ENCODE data around the gene ZDHHC8.

ZDHHC8 gene

DNA sequence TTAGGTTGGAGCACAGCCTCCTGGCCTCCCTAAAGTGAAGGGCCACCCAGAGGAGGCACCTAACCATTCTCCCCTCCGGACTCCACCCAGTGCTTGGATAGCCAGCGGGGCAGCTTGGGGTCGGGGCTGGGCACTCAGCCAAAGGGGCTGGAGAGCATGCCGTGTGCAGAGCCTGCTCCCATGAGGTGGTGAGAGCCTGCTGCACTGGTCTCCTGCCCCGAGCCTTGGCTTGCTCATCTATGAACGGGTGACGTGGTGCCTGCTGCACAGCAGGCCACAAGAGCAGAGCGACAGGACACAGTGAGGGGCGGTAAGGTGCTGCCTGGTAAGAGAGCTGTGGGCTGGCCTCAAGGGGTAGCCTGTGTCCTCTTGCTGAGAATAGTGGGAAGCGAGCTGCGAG is 33.3 kb downstream of the ZDHHC8 start:
- no peak for FAIRE-seq

DNA sequence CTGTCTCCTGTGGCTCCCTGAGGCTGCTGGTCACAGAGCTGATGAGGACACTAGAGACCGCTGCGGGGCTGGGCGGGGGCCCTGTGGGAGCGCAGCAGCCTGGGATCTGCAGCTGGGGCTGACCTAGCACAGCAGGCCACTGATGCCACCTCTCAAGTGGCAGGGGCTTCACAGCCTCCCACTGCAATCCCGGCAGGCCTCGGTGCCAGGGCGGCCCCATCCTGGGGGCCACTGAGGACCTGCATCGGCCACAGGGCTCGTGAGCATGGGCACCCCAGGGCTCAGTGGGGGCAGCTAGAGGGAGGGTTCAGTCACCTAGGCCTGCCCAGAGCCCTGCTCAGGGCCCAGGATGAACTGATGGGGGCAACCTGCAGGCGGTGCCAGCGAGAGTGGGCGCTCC is 33.8 kb downstream of the ZDHHC8 start:
- no peak for FAIRE-seq

DNA sequence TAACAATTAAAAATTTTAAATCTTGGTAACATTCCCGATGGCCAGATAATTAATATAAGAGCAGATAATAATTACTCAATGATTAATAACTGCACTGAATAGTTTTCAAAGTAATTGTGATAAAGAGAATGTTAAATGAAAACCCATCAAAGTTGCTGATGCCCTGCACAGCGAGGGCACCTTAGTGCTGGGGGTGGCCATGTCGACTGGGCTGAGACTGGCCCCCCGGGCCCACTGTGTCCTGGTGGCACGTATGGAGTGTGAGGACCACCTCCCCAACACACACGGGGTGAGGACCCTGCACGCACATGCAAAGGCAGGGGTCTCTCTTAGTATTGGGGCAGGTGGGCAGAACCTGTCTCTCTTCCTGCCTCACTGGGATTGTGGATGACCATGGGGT is 34.3 kb downstream of the ZDHHC8 start:
- FAIRE-seq, result no peak

DNA sequence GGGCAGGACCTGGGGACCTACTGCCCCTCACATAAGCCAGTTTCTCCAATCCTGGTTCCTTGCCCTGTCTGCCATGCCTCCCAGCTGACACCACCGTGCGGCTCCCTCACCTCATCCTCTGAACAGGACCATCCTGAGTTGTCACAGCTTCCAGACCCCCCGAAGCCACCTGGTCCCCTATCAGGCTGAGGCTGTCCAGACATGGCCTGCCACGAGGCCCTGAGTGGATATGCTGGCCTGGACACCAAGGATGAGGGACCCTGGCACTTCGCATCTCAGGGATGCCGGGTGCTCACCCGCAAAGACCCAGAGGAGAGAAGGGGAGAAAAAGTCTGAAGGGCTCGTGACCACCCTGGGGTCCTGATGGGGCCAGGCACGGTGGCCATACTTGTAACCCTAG is 35.1 kb downstream of the ZDHHC8 start:
- FAIRE-seq, result no peak

DNA sequence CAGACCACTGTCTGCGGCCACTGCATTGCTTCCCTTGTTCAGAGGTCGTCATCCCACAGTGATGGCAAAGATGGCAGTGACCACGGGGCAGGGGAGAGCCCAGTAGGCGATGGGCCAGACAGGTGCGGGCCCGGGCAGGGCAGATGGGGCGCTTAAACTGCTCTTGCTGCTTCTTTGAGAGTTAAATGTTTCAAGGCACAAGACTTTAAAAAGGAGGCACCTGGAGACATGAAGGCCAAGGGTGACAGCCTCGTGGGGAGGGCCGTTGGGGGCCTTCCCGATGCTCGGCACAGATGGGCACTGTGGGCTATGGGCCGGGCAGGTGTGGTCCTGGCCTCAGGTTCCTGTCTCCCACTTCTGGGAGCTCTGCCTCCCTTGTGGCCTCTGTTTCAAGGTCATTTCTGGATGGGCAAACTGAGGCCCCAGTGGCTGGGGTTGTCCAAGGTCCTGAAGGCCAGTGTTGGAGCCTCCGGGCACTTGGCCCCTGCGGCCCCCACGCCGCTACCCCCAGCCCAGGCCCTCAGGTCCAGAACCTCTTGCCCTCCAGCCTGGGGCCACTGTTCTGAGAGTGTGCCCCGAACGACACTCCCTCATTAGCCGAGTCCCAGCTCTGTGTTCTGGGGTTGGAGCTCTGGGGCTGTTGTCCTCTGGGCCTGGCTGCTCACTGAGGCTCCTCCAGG is 36.2 kb downstream of the ZDHHC8 start:
- no peak for FAIRE-seq

DNA sequence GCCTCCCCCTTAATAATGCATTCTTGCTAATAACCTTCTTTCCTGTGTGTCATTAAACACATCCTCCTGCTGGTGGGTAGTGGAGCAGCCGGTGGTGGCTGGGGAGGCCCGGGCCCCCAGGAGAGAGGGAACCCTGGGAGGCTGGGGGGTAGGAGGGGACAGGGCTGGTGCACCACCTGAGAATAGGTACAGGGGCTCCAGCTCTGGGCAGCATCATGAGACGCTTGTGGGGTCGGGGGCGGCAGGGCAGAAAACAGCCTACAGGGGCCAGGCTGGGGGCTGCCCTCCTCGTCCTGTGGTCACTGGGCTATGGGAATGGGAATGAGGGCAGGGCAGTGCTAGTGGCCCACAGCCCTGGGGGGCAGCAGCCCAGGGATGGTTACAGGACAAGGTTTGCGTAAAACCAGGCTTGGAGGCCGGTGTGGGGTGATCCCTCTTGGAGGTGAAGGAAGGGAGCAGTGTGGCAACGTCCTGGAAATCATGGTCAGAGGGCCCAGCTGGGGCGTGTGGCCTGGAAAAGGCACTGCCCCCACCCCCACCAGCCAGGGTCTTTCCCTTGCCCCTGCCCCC is 37.7 kb downstream of the ZDHHC8 start:
- FAIRE-seq, result no peak

DNA sequence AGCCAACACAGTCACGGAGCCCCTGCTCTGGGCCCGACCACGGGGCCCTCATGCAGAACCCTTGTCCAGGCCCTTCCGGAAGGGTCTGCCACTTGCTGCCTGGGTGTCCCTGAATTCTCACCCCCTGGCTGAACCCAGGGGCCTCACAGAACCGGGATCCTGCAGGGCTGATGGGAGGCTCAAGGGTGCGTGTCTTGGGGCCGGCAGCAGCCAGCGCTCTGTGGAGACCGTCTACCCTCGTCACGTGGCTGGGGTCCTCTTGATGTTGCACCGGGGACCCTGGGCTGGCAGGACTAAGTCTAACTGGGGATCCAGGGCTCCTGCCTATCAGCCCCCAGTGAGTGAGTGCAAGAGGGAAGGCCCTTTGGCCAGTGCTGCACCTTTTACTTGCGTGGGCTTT is 38.6 kb downstream of the ZDHHC8 start:
- no peak for FAIRE-seq

DNA sequence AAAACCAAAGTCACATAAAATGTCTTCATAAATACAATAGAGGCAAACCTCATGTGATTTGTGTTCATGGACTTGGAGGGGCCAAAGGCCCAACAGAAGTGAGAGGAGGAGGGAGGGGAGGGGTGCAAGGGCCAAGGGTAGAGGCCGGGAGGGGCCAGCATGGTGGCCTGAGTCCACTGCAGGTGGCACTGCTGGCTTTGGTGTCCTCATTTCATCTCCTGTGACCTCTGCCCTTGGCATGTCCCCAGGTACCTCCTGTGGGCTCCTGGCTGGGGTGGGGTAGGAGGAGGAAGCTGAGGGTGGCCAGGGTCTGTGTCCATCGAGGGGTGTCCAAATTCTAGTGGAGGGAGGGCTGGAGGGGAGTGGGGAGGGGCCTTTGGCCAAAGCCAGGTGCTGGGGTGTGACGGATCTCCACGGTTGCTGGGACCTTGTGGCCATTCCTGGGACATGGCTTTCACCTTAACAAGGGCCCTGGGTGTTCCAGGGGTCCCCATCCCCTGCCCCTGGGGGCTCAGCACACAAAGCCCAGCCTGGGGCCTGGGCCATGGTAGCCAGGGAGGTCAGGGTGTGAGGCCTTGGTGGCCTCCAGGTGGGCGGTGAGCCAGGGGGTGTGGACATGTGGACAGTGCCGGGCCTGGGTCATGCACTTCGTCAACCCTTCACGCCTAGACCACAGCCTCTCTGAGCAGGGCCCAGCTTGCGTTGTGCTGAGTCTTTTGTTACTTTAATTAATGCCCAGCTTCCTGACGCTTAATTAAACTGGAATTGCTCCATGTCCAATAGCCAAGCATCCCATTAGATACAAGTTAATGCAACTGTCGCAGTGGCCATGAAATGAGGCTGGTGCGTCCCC is 39.9 kb downstream of the ZDHHC8 start:
- no peak for FAIRE-seq

DNA sequence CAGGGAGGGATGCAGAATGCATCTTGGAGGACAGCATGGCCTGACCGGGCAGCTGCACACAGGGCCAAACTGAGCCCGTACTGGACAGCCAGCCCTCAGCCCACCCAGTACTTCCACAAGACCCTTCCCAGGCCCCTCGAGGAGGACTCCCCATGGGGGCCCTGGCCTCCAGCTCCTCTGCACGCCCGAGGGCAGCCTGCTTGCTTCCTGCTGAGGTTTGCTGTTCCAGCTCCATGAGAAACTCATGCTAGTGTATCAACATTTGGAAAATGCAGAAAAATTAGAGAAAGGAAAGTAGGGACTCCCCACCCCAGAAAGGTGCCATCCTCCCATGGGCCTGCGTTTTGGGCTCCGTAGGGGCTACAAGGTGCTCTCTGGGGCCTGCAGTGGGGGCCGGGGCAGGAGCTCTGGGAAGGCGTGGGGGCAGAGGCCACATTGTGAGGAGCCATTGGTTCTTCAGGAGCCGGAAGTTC is 40.6 kb downstream of the ZDHHC8 start:
- FAIRE-seq, result no peak

DNA sequence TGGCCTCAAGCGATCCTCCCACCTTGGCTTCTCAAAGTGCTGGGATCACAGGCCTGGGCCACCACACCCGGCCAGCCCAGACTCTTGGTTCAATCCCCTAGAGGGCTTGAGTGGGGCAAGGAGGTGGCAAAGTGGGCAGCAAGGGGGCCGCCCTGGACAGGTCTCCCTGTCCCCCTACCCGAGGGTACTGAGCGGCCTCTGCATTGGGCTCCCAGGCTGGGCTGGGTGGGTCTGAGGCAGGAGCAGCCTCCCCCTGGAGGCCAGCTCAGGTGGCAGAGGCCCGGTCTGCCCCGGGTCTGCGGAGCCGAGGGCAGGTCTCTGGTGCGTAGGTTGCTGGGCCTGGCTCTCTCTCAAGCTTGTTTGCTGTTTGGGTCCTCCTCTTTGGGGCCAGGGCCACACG is 41.6 kb downstream of the ZDHHC8 start:
- no peak for FAIRE-seq

DNA sequence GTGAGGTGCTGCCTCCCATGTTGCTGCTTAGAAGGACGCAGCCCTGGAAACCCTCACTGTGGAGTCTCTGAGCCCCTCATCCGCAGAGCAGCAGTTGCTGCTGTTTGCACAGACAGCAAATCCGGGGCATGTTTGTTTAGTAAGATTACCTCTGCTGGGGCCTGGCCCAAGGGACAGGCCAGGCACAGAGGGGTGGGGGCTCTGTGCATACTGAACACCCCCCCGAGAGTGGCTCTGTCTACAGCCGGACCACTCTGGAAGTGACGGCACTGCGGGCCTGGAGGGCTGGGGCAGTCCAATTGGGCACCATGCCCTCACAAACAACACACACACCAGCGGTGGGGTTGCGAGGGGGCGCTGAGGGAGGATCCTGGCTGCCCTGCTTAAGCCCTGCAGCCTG is 42.2 kb downstream of the ZDHHC8 start:
- FAIRE-seq, result no peak

DNA sequence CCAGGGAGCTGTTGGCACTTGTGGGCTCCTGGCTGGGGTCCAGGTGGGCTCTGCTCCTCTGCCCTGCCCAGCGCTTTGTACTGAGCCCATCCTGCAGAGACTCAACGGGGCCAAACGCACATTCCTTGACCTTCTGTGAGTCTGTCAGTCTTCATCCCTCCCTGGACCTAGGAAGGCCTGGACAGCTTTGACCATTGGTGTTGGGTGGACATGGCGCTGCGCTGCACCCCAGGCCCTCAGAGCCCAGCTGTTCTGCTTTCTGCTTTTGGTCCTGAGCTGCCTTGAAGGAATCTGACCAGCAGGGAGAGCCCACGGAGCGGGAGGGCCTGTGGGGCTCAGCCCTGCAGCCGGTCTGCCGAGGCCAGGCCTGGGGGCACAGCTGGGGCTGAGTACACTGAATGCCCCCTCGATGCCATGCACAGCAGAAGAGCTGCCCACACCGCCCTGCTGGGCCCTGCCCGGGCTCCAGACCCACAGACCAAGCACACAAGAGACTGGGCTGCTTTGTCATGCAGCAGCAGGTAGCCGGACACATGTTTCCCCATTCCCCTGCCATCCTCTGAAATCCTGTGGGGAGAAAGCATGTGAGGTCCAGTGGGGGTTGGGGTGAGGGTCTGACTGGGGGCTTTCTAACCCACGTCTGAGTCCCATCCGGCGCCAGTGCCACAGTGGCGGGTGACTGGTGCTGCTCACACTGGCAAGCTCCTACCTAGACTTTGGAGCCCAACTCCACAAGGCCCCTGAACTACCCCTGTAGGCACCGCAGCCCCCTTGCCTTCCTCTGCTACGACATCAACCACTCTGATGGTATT is 43.4 kb downstream of the ZDHHC8 start:
- FAIRE-seq, result no peak

DNA sequence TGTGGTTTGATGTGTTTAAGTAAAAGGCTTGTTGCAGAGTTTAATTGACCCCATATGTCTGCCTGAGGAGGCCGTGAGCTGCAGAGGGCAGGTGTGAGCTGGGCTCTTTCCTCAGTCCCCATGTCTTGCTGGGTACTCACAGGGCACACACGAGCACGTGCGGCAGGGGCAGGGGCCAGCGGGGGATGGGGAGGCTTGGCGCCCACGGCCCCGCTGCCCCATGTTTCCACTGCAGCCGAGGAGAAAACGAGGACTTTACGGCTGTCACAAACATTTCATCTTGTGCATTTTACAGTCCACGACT is 43.9 kb downstream of the ZDHHC8 start:
- FAIRE-seq, result no peak

DNA sequence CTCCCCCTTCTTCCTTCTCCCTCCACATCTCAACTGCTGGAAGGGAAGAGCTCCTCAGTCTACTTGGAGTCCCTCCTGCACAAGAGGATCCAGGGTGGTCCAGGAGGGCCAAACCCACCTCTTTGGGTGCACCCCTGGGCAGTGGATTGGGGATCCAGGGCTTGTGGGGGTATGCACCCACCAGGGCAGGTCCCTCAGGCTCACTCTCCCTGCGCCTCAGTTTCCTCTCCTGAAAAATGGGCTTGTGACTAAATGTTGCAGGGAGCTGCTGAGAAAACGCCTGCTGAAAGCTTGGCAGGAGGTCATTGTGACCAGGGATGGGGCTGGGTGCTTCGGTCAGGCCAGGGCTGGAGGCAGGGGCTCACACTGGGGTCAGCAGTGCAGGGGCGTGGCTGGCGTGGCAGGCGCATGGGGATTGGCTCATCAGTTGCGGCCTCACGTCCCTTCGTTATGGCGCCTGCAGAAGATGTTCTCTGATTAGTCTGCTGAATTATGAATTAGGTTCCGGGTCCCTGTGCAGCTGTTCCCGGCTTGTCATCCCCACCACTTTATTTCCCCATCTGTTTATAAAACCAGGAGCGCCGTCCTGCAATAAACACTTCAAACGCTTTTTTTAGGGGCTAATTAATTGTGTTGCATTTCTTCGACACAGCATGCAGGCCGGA is 44.9 kb downstream of the ZDHHC8 start:
- no peak for FAIRE-seq

DNA sequence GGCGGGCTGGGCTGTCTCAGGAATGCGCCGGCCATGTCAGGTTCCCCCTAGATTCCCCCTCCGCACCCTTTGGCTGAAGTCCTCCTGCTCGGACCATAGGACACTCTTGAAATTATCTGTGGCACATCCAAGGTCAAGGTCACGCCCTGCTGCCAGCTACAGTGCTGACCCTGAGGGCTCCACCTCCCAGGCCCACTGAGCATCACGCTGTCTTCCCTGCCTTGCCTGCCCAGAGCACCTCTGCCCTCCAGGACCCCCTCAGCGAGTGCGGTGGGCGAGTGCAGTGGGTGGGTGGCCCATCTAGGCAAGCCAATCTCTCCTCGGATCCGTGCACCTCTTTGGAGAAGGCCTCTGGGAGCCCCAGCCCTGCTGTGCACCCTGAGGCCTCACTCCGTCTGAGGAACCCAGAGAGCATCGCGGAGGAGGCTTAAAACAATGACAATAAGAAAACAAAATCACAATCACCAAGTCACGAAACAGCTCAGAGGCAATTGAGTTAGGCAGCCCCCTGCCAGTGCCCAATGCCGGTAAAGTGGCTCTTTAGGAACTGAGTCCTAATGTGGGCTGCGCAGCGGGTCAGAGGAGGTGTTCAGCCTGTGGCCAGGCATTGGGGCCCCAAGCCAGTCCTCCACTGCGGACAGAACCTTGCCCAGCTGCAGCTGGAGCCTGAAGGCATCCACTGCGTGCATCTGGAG is 45.8 kb downstream of the ZDHHC8 start:
- FAIRE-seq, result no peak

DNA sequence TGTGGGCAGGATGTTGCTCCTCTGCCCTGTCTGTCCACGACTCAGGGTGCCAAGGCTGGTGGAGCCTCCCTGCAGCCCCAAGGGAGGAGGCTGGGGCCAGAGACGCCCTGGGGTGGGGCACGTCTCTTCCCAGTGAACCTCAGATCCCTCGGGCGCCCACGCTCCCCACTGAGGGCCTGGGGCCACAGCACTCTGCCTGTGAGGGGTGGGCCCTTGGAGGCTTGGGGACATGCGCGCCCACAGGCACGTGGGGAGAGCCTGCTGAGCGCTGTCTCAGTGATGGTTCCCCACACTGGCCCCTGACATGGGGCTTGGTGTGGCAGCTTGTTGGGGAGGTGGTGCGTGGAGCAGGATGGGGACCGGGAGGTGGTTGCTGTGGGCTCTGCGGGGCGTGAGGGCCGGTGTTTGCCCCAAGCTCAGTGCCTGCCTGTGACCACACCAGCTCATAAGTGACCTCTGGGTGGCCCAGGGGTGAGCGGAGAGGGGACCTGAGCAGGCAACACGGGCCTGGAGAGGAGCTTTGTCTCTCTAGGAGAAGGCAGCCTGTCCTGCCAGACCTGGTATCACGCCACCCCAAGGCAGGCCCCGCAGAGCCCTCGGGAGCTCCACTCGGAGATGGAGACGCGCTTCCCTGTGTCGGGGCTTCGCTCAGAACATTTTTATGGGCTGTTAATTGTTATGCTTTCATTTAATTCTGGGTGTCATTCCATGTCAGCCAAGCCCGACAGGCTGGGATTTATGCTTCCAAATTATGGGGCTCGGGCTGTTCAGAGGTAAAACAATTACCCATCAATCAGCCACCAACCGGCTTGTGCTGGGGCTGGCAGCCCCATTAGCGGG is 46.7 kb downstream of the ZDHHC8 start:
- no peak for FAIRE-seq

DNA sequence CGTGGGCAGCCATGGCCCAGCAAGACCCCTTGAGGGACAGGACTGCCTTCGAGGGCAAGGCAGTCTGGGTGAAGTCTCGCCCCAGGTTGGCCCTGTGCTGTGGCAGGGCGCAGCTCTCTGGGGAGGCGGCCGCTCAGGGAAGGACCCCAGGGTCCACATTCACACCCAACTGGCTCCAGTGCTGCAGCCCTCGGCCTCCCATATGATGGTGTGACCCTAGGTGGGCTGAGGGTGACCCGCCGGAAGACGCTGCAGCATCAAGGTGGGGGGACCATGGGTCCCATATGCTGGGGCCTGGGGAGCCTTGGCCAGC is 47.3 kb downstream of the ZDHHC8 start:
- FAIRE-seq, result no peak

DNA sequence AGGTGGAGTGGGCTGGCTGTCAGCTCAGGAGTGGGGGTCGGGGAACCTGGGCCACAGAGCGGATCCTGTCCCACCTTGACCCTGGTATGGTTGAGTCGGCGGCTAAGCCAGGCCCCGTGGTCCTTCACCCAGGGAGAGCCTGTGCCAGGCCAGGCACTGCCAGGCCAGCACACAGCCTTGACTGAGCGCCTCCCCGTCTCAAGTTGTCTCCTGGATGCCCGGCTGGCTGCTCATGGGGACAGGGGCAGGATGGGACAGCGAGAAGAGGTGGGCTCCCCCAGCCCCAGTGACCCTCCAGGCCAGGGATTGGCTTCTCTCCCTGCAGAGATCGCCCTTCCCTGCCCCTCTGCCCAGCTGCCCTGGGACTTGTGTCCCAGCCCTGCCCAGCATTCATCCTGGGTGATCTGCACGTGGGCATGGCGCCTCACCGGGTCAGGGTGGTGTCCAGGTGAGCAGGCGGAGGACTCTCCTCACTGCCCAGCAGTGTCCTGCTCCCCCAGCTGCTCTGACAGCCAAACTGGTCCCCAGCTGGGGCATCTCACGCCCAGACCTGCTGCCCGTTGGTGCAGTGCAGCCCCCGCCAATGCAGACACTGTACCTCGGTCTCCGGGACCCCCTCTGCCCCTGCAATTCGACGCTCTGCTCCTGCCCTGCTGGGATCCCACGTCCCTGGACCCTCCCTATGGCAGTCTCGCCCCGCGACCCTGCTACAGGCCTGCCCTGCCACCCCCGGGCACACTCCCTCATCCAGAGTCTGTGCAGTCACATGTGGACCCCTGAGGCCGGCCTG is 48.0 kb downstream of the ZDHHC8 start:
- no peak for FAIRE-seq

DNA sequence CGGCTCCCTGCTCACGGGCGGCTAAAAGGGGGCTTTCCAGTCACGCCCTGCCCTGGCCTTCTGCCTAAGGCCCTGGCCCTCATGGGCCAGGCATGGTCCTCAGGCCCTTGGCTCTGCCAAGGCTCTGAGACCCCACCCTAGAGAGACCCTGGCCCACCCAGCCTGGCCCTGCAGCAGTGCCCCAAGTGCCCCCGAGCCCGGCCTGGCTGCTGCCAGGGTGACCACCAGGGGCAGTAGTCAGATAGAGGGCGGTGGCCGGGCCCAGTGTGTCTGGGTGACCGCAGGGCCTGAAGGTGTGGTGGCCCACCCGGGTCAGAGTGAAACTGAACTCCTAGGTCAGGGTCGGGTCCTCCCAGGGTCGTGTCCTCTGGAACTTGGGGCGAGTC is 48.6 kb downstream of the ZDHHC8 start:
- FAIRE-seq, result no peak

DNA sequence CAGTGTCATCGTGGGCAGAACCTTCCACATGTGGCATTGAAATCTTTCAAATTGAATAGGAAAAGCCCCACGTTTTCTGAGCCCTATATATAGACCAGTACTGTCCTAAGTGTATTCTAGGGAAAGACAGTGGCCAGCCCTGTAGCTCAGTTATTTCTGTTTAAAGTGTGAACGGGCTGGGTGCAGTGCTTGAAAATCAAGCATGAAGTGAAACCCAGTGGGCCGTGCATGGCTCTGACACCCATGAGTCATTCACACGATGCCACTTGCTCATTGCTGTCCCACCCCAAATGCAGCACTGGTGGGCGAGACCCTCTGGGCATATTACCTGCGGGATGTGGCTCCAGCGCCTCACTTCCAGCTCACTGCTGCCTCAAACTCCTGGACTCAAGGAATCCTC is 49.0 kb downstream of the ZDHHC8 start:
- no peak for FAIRE-seq

Data from colon (tissue), 2 donors.